Measurements from ENCODE around the gene TMEM164. TPM values are rescaled to one million over a fixed set of nuclear protein-coding genes. Genes with fewer than 3 reads are reported as not detected.
"Not testable (repeated sequence)": the region's sequence is repeated elsewhere in the genome, so short reads cannot be mapped to it uniquely, and the experiment has no call there.

The TMEM164 gene
- total RNA-seq, 1 donor from 2014 or later = 18.7 TPM

DNA sequence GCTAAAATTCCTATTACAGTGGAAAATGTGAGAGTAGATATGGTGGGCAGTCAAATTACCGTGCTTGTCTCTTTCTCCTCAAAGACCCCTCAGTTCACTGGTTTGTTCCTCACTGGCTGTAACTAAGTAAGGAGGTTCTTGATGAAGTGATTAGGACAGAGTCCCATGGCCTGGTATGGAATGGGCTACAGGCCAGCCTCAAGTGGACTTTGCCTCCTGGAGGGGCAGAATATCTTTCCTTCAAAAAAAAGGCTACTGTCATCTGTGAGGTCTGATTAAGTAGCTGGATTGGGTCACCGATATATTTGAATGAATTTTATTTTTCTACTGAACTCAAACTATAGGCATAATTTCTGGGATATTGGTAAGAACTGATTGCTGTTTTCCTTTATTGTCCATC lies 38.5 kb upstream of the TMEM164 start:
- H3K36me3 Mint-ChIP-seq (ENCODE audit: low read depth, unreplicated experiment) = no peaks in the 10 kb centered on the region

DNA sequence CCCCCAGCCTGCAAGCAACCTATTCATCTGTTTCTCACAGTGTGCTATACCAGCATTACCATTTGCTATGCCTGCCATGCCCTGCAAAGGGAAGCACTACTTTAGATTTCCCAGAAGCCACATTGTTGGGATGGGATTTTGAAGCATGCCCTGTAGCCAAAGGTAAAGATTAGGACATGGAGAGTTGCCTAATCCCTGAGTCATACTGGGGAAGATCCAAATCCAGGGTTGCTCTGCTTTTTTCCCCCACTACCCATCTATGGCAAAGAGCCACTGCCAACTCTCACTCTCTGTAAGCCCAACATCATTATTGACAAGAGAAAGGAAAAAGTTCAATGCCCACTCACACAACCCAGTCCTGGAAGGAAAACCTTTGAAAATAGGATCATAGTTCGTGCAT lies 36.7 kb upstream of the TMEM164 start:
- no peaks in the 10 kb centered on the region for H3K4me1 Mint-ChIP-seq (ENCODE audit: unreplicated experiment)
- no peak overlapping the region for H3K27ac Mint-ChIP-seq (ENCODE audit: unreplicated experiment)

More for the DNA sequence above, 38.5 kb upstream of the TMEM164 start:
- Mint-ChIP-seq H3K27ac (ENCODE audit: unreplicated experiment) (no peak overlapping the region), H3K4me1 (ENCODE audit: unreplicated experiment) (no peaks in the 10 kb centered on the region), H3K4me3 (ENCODE audit: unreplicated experiment) (no peak overlapping the region), H3K9me3 (ENCODE audit: unreplicated experiment) (no peaks in the 10 kb centered on the region), H3K27me3 (ENCODE audit: unreplicated experiment) (no peaks in the 10 kb centered on the region)
- TF ChIP-seq, protein P1, sequence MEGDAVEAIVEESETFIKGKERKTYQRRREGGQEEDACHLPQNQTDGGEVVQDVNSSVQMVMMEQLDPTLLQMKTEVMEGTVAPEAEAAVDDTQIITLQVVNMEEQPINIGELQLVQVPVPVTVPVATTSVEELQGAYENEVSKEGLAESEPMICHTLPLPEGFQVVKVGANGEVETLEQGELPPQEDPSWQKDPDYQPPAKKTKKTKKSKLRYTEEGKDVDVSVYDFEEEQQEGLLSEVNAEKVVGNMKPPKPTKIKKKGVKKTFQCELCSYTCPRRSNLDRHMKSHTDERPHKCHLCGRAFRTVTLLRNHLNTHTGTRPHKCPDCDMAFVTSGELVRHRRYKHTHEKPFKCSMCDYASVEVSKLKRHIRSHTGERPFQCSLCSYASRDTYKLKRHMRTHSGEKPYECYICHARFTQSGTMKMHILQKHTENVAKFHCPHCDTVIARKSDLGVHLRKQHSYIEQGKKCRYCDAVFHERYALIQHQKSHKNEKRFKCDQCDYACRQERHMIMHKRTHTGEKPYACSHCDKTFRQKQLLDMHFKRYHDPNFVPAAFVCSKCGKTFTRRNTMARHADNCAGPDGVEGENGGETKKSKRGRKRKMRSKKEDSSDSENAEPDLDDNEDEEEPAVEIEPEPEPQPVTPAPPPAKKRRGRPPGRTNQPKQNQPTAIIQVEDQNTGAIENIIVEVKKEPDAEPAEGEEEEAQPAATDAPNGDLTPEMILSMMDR (IDR thresholded peaks at IDR 0.05; ENCODE audit: unreplicated experiment) = no peak
- no peak for DNase-seq (ENCODE audit: low spot score)

DNA sequence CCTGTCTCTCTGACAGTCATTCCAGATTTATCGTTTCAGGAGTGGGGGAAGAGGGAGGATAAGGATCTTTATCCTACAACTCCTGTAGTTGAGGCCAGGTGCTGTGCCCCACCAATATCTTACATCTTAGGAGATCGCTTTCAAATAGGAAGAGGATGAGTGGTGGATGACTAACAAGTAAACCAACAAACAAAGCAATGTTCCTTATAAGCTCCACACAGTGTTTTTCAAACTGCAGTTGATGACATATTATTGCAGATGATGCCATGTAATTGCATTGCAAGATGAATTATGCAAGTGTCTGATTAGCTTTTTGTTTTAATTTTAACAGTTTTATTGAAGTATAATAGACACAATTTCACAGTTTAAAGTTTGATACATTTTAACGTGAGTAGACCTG lies 35.8 kb upstream of the TMEM164 start:
- Mint-ChIP-seq H3K4me1 (ENCODE audit: unreplicated experiment) (no peaks in the 10 kb centered on the region), H3K36me3 (ENCODE audit: low read depth, unreplicated experiment) (no peaks in the 10 kb centered on the region), H3K4me3 (ENCODE audit: unreplicated experiment) (no peak overlapping the region), H3K9me3 (ENCODE audit: unreplicated experiment) (no peaks in the 10 kb centered on the region), H3K27ac (ENCODE audit: unreplicated experiment) (no peak overlapping the region), H3K27me3 (ENCODE audit: unreplicated experiment) (no peaks in the 10 kb centered on the region)
- no peak for DNase-seq (ENCODE audit: low spot score)
- TF ChIP-seq, protein P1 (IDR thresholded peaks at IDR 0.05; ENCODE audit: unreplicated experiment) = no peak

More for the DNA sequence above, 36.7 kb upstream of the TMEM164 start:
- TF ChIP-seq, protein P1 (IDR thresholded peaks at IDR 0.05; ENCODE audit: unreplicated experiment) = no peak
- Mint-ChIP-seq H3K4me3 (ENCODE audit: unreplicated experiment) (no peak overlapping the region), H3K27me3 (ENCODE audit: unreplicated experiment) (no peaks in the 10 kb centered on the region), H3K9me3 (ENCODE audit: unreplicated experiment) (no peaks in the 10 kb centered on the region), H3K36me3 (ENCODE audit: low read depth, unreplicated experiment) (no peaks in the 10 kb centered on the region)
- DNase-seq (ENCODE audit: low spot score) = no peak

DNA sequence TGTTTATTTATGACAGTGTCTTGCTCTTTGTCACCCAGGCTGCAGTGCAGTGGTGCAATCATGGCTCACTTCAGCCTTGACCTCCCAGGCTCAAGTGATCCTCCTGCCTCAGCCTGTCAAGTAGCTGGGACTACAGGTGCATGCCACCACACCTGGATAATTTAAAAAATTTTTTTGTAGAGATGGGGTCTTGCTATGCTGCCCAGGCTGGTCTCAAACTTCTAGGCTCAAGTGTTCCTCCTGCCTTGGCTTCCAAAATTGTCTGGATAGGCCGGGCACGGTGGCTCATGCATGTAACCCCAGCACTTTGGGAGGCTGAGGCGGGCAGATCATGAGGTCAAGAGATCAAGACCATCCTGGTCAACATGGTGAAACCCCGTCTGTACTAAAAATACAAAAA lies 32.1 kb upstream of the TMEM164 start:
- H3K27me3 Mint-ChIP-seq (ENCODE audit: unreplicated experiment); H3K4me3 Mint-ChIP-seq (ENCODE audit: unreplicated experiment); H3K4me1 Mint-ChIP-seq (ENCODE audit: unreplicated experiment); H3K36me3 Mint-ChIP-seq (ENCODE audit: low read depth, unreplicated experiment); DNase-seq (ENCODE audit: low spot score); H3K9me3 Mint-ChIP-seq (ENCODE audit: unreplicated experiment); H3K27ac Mint-ChIP-seq (ENCODE audit: unreplicated experiment): not testable (repeated sequence)

DNA sequence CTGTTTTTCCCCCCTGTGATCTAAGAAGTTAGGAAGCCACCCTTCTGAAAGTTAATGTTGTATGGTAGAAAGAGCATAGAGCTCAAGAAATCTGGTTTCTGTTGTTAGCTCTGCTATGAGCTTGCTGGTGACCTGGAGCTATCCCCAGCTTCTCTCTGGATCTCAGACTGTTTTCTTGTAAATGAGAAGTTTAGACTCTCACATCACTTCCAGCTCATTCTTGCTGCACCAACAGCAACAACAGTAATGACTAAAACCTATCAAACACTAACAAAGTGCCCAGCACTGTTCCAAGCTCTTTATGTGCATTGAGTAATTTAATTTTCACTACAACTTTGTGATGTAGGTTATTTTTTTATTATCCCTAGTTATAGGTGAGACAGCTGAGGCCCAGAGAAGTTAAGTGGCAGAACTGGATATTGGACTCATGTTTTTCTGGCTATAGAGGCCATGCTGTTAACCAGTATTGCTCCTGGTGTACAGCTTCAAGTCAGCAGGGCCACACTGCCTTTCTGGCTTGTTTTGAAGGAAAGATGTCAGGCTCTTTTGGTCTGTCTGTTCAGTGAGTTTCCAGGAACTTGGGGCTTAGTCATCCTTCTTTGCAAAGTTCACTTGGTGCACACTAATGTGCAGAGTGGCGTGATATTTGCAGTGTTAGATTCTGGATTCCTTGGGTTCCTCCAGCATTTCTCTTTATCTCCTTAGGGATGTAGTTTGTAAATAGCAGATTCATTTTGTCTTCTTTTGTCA lies 27.8 kb upstream of the TMEM164 start:
- TF ChIP-seq, protein P1 (IDR thresholded peaks at IDR 0.05; ENCODE audit: unreplicated experiment) = no peak
- Mint-ChIP-seq H3K36me3 (ENCODE audit: low read depth, unreplicated experiment) (no peaks in the 10 kb centered on the region), H3K9me3 (ENCODE audit: unreplicated experiment) (no peaks in the 10 kb centered on the region), H3K4me3 (ENCODE audit: unreplicated experiment) (no peak overlapping the region), H3K27ac (ENCODE audit: unreplicated experiment) (no peak overlapping the region), H3K27me3 (ENCODE audit: unreplicated experiment) (no peaks in the 10 kb centered on the region), H3K4me1 (ENCODE audit: unreplicated experiment) (no peaks in the 10 kb centered on the region)
- no peak for DNase-seq (ENCODE audit: low spot score)

DNA sequence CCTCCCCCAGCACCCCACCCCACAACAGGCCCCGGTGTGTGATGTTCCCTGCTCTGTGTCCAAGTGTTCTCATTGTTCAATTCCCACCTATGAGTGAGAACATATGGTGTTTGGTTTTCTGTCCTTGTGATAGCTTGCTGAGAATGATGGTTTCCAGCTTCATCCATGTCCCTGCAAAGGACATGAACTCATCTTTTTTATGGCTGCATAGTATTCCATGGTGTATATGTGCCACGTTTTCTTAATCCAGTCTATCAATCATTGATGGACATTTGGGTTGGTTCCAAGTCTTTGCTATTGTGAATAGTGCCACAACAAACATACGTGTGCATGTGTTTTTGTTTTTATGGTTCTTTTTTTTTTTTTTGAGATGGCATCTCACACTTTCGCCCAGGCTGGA lies 17.7 kb upstream of the TMEM164 start:
- not testable (repeated sequence) for H3K9me3 Mint-ChIP-seq (ENCODE audit: unreplicated experiment); H3K36me3 Mint-ChIP-seq (ENCODE audit: low read depth, unreplicated experiment); H3K4me1 Mint-ChIP-seq (ENCODE audit: unreplicated experiment); H3K27ac Mint-ChIP-seq (ENCODE audit: unreplicated experiment); H3K27me3 Mint-ChIP-seq (ENCODE audit: unreplicated experiment); H3K4me3 Mint-ChIP-seq (ENCODE audit: unreplicated experiment); DNase-seq (ENCODE audit: low spot score)
